ENCODE results near the gene SH3RF1.

- TF ChIP-seq, protein P1, sequence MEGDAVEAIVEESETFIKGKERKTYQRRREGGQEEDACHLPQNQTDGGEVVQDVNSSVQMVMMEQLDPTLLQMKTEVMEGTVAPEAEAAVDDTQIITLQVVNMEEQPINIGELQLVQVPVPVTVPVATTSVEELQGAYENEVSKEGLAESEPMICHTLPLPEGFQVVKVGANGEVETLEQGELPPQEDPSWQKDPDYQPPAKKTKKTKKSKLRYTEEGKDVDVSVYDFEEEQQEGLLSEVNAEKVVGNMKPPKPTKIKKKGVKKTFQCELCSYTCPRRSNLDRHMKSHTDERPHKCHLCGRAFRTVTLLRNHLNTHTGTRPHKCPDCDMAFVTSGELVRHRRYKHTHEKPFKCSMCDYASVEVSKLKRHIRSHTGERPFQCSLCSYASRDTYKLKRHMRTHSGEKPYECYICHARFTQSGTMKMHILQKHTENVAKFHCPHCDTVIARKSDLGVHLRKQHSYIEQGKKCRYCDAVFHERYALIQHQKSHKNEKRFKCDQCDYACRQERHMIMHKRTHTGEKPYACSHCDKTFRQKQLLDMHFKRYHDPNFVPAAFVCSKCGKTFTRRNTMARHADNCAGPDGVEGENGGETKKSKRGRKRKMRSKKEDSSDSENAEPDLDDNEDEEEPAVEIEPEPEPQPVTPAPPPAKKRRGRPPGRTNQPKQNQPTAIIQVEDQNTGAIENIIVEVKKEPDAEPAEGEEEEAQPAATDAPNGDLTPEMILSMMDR (IDR thresholded peaks at IDR 0.05; ENCODE audit: low read depth, low read length, poor library complexity, severe bottlenecking): no peak
- no peak for TF ChIP-seq EZH2phosphoT487 (IDR thresholded peaks at IDR 0.05; ENCODE audit: borderline replicate concordance, low read length)
These were observed 102.5 kb downstream of the SH3RF1 start for GRCh38 chr4:169167957-169168858.

Data from DOHH2 (cell line).